Middle frontal gyrus (tissue), 1 donor: ENCODE data around the gene NEIL3.
"Not testable (repeated sequence)": the region's sequence is repeated elsewhere in the genome, so short reads cannot be mapped to it uniquely, and the experiment has no call there.

Source experiments
- DNase-seq: peaks from one replicate; pipeline ENCODE4 v3.0.0-alpha.2; 2015; ENCODE audit warnings: low spot score; ENCODE audit errors: extremely low spot score

Gene NEIL3

GRCh38 chr4:177301126-177301639 is 8.5 kb upstream of the NEIL3 start:
- DNase-seq = no peak

- no peak for DNase-seq
Observed at GRCh38 chr4:177302371-177303100, 7.1 kb upstream of the NEIL3 start.

GRCh38 chr4:177304094-177304493 is 5.6 kb upstream of the NEIL3 start:
- no peak for DNase-seq

GRCh38 chr4:177304864-177305263 is 4.8 kb upstream of the NEIL3 start:
- not testable (repeated sequence) for DNase-seq

GRCh38 chr4:177308125-177308524 is 1.5 kb upstream of the NEIL3 start:
- no peak for DNase-seq

DNA sequence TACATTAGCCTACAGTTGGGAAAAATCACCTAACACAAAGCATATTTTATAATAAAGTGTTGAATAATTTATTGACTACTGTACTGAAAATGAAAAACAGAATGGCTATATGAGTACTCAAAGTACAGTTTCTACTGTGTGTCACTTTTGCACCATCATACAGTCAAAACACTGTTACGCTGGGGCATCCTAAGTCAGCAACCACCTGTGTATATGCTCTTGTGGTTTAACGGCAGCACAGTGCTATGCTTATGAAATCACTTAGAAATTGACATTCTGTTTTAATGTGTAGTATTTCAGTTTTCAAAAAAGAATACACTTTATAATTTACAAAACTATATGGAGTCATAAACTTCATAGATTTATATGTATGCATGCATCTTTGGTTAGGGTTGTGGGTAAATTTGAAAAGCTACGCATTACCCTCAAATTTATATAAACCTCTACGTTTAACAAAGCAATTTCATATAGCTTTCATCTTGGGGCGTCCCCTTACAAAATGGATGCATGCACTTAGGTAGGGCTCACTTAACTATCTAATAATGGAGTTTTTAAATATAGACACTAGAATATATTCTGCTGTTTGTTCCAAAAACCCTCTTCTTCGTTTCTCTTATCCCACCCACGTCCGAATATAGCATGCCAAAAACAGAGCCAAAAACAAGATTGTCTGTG is 690 bp upstream of the NEIL3 start:
- DNase-seq = no peak

GRCh38 chr4:177311589-177311988 is 1.9 kb downstream of the NEIL3 start:
- no peak for DNase-seq

DNA sequence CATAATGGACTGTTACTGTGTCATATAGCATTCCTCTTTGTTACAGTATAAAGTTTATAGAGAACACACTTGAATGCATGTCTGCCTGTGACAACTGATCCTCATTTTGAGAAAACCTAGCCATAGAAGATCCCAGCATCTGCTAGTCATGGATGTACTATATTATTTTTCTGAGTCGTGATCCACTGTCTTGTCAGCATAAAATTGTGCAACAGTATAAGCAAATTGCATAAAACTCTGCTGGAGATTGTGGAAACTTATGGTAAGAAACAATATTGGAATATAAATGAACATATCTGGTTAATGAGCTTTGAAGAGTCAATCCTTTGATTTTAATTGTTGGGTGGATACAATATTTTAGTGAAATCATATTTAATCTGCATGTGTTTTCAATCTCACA is 3.6 kb downstream of the NEIL3 start:
- DNase-seq = no peak

DNA sequence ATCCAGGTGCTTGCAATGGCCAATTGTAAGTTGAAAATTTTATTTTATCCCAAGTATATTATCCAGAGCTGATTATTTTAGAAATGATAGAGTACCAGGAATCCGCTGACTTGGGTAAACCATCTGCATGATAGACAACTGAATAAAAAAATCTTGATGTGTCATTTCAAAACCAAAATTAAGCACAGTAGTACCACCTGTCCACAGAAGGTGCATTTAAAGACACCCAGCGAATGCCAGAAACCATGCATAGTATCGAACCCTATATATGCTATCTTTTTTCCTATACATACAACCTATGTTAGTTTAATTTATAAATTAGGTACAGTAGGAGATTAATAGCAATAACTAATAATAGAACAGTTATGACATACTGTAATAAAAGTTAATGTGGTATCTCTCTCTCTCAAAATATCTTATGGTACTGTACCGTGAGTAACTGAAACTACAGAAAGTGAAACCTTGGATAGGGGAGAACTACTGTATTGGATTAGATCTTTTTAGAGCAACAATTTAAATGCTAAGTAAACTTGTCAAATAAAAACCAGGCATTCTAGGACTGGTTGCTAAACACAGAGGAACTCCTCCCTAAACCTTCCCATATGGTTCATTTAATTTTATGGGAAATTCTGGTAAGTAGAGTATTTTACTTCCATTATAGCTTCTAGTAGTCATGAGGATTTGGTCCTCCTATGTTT is 6.2 kb downstream of the NEIL3 start:
- no peak for DNase-seq

DNA sequence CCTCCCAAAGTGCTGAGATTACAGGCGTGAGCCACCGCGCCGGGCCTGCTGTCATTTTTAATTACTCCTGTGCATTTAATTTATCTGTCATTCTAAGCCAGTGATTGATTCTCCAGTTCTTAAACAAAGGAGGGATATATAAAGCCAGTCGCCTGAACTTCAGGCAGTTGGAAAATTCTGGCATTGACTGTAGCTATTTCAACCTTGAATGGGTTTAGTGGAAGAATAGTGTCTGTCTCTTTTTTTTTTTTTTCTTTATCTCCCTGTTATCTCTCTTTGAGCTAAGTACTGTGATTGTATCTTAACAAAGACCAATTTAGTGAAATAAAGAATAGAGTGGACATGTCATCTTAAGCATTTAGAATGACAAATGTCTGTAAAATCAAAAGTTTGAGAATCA is 11.0 kb downstream of the NEIL3 start:
- DNase-seq = no peak

DNA sequence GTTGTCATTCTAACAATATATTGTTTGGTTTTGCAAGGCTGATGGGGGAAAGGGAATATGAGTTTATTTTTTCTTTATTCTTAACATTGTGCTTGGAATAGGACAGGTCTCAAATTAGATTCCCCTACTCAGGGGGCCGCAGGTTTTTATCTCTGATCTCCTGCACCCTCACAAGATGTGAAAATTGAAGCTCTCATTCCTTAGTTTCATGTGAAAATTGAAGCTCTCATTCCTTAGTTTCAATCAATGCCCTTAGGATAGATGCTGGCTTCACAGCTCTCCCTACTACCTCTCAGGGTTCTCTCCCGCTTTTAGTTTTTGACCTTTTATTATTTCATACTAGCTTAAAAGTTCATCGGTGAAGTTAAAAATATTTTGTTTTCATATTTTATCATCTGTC is 12.0 kb downstream of the NEIL3 start:
- DNase-seq = no peak

- no peak for DNase-seq
Observed at GRCh38 chr4:177322266-177322665, 12.6 kb downstream of the NEIL3 start.

- DNase-seq = no peak
Observed at GRCh38 chr4:177322881-177323280, 13.2 kb downstream of the NEIL3 start.

DNA sequence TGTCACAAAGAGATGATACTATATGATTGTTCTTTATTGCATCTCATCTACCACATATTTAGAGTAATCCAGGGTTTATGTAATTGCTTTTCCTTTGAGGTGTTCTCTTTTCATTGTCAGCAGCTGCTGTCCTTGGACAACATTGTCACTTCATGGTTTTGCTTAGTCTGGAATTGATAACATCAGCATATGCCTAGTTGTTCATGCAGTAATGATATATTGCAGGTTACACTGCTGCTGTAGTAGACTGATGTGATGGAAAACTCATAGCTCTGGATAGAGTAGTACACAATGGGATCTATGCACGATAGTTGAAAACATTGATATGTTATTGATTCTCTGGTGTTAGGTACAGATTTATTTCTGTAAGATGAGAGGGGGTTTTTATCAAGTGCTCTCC is 13.7 kb downstream of the NEIL3 start:
- DNase-seq = no peak

DNA sequence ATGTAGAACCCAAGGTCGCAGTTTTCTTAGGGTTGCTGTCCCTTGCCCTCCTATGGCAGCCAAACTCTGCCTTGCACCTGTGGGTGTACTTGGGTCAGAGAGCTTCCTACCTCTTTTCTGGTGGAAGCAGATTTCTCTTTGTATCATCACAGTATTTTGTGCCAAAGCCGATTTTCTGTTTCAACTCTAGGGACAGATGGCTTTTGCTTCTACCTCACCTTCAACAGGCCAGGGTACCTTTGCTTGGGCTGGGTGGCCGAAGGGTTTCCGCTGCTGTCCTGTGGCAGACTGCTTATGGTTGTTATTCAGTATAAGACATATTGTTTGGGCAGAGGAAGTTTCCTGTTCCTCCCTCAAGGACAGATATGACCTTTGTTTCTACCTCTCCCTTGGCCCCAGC is 22.4 kb downstream of the NEIL3 start:
- DNase-seq = no peak

GRCh38 chr4:177339477-177340374 is 30.1 kb downstream of the NEIL3 start:
- DNase-seq = no peak

DNA sequence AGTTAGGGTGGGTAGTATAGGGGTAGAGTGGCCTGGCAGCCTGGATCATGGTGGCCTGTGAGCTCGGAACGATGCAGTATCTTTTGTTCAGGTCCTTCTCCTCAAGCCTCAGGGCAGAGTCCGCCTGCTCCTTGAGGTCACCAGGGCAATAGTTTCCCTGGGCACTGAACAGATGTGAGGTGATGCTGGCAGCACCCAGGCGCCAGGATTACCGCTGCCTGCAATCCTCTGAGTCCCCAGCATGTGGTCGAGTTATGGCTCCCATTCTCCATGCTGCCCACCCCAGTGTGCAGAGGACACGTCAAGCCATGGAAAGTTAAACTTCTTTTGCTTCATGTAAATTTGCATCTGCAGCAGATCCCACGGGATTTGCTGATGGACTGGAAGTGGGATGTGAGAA is 38.7 kb downstream of the NEIL3 start:
- DNase-seq = no peak

DNA sequence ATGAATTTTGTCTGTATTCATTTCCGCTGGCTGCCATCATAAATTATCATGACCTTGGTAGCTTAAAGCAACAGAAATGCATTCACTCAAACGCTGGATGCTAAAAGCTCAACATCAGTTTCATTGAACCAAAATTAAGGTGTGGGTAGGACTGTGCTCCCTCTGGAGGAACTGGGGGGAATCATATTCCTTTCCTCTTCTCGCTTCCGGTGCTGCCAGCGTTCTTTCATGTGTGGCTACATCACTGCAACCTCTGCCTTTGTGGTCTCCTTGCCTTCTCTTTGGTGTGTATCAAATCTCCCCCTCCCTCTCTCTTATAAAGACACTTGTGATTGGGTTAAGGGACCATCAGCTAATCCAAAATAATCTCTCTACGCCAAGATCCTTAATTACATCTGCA is 39.5 kb downstream of the NEIL3 start:
- DNase-seq = no peak

DNA sequence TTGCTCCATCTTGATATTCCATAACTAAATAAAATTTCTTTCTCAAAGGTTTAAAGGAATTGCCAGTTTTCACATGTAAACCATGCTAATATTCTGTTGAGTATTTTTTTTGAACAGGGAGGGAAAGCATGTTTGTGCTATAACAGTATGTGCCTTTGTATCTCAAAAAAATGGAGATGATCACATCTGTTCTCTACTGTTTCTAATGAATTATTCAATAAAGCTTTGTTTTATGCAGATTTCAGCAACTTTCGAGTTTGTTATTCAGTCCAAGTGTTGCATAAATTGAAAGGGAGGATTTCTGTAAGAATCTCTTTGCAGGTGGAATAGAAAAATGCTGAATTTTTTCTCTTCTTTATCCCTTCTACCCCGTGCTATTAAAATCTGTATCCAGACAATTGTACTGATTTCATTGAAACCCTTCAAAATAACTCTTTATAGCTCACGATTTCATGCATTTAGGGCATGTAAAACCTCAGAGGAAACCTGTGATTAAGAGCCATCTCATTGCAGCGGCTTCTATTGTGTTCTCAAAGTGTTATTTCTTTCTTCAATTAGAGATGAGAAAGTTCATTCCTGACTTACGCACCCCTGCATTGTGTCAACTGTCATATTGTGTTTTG is 42.1 kb downstream of the NEIL3 start:
- DNase-seq = peak; percentile 18

GRCh38 chr4:177356206-177356605 is 46.5 kb downstream of the NEIL3 start:
- DNase-seq = no peak

- DNase-seq = no peak
Observed at GRCh38 chr4:177356921-177357320, 47.2 kb downstream of the NEIL3 start.
